WTC11 (cell line): ENCODE results near the gene RABAC1. TPM values are rescaled to one million over a fixed set of nuclear protein-coding genes. Genes with fewer than 3 reads are reported as not detected.

Source experiments
- ATAC-seq: fragments of 200-7000 bp; cut with Tn5 transposase; 2 replicates; pipeline ENCODE4 v1.10.0; 2021; ENCODE audit warnings: mild to moderate bottlenecking, moderate library complexity
- CTCF ChIA-PET: fragments of 300-600 bp; sonication (Branson Sonifier 250); formaldehyde crosslinking; loops from one replicate; lab custom pipeline; 2021; ENCODE audit warnings: antibody characterized with exemption; lab: Charles Lee
- POLR2A ChIA-PET: fragments of 350-600 bp; sonication (Branson Sonifier 250); formaldehyde crosslinking; loops from one replicate; lab custom pipeline; 2021; ENCODE audit warnings: antibody characterized with exemption; lab: Charles Lee
- DNase-seq: peaks from one replicate; pipeline ENCODE4 v3.0.0; 2021; ENCODE audit warnings: low spot score
- H3K27ac Mint-ChIP-seq: 2 replicates; pipeline ENCODE4 v1.8.0; 2021; ENCODE audit warnings: mixed read lengths
- H3K27me3 Mint-ChIP-seq: 2 replicates; pipeline ENCODE4 v1.8.0; 2021; ENCODE audit warnings: low read depth, mild to moderate bottlenecking, moderate library complexity, mixed read lengths
- H3K36me3 Mint-ChIP-seq: 2 replicates; pipeline ENCODE4 v1.8.0; 2021; ENCODE audit warnings: mixed read lengths
- H3K4me1 Mint-ChIP-seq: 2 replicates; pipeline ENCODE4 v1.8.0; 2022; ENCODE audit warnings: mixed read lengths
- H3K4me3 Mint-ChIP-seq: 2 replicates; pipeline ENCODE4 v1.8.0; 2021; ENCODE audit warnings: mild to moderate bottlenecking, moderate library complexity, mixed read lengths
- H3K9me3 Mint-ChIP-seq: 2 replicates; pipeline ENCODE4 v1.8.0; 2021; ENCODE audit warnings: mixed read lengths
- CBFB ChIP-seq: sonication (generic); formaldehyde crosslinking; IDR thresholded peaks from 2 replicates; pipeline ENCODE4 v1.8.1; 2022; ENCODE audit warnings: mild to moderate bottlenecking, low read depth, missing genetic modification reagents
- CREM ChIP-seq: sonication (generic); formaldehyde crosslinking; IDR thresholded peaks from 2 replicates; pipeline ENCODE4 v1.8.1; 2022; ENCODE audit warnings: mild to moderate bottlenecking, missing genetic modification reagents, moderate library complexity
- FOXJ3 ChIP-seq: sonication (generic); formaldehyde crosslinking; IDR thresholded peaks from 2 replicates; pipeline ENCODE4 v1.9.0; 2021; ENCODE audit warnings: missing genetic modification reagents, mild to moderate bottlenecking, borderline replicate concordance
- FOXK1 ChIP-seq: sonication (generic); formaldehyde crosslinking; IDR thresholded peaks from 2 replicates; pipeline ENCODE4 v1.8.0; 2022; ENCODE audit warnings: mild to moderate bottlenecking, moderate library complexity, missing genetic modification reagents
- GTF2I ChIP-seq: fragments of 250-450 bp; sonication (Bioruptor Pico); conservative IDR thresholded peaks from 2 replicates; pipeline ENCODE4 v1.4.0; 2021; ENCODE audit warnings: mild to moderate bottlenecking
- HMGA2 ChIP-seq: fragments of 250-450 bp; sonication (Bioruptor Pico); IDR thresholded peaks from 2 replicates; pipeline ENCODE4 v1.4.0; 2021; ENCODE audit warnings: mild to moderate bottlenecking, moderate library complexity
- MXD4 ChIP-seq: fragments of 250-450 bp; sonication (Bioruptor Pico); IDR thresholded peaks from 2 replicates; pipeline ENCODE4 v1.8.0; 2021; ENCODE audit warnings: mild to moderate bottlenecking, moderate library complexity, borderline replicate concordance
- MYBL2 ChIP-seq: sonication (generic); formaldehyde crosslinking; IDR thresholded peaks from 2 replicates; pipeline ENCODE4 v1.8.1; 2023; ENCODE audit warnings: mild to moderate bottlenecking, moderate library complexity, missing genetic modification reagents
- TCF7 ChIP-seq: sonication (generic); formaldehyde crosslinking; IDR thresholded peaks from 2 replicates; pipeline ENCODE4 v1.8.0; 2022; ENCODE audit warnings: mild to moderate bottlenecking, low read depth, missing genetic modification reagents, moderate library complexity
- TEAD4 ChIP-seq: sonication (generic); formaldehyde crosslinking; IDR thresholded peaks from 2 replicates; pipeline ENCODE4 v1.8.0; 2022; ENCODE audit warnings: mild to moderate bottlenecking, missing genetic modification reagents
- ZNF317 ChIP-seq: sonication (generic); formaldehyde crosslinking; IDR thresholded peaks from 2 replicates; pipeline ENCODE4 v1.8.1; 2023; ENCODE audit warnings: low read depth, mild to moderate bottlenecking, moderate library complexity, missing genetic modification reagents, borderline replicate concordance
- ZNF396 ChIP-seq: fragments of 250-450 bp; sonication (Bioruptor Pico); IDR thresholded peaks from 2 replicates; pipeline ENCODE4 v1.8.0; 2021; ENCODE audit warnings: mild to moderate bottlenecking, moderate library complexity, borderline replicate concordance
- total RNA-seq: library from RNA; stranded (reverse); gene quantifications from 3 replicates; pipeline ENCODE4 v1.2.3, GENCODE V29; 2021
- TF ChIP-seq, protein P1 (sequence below): sonication (generic); formaldehyde crosslinking; IDR thresholded peaks from 2 replicates; pipeline ENCODE4 v1.8.1; 2023; ENCODE audit warnings: mild to moderate bottlenecking, missing genetic modification reagents, moderate library complexity
- TF ChIP-seq, protein P2 (sequence below): sonication (generic); formaldehyde crosslinking; IDR thresholded peaks from 2 replicates; pipeline ENCODE4 v1.8.0; 2022; ENCODE audit warnings: missing genetic modification reagents
- TF ChIP-seq, protein P3 (sequence below): sonication (generic); formaldehyde crosslinking; IDR thresholded peaks from 2 replicates; pipeline ENCODE4 v1.8.1; 2023; ENCODE audit warnings: mild to moderate bottlenecking, missing genetic modification reagents
- TF ChIP-seq, protein P4 (sequence below): fragments of 250-450 bp; sonication (Bioruptor Pico); IDR thresholded peaks from 2 replicates; pipeline ENCODE4 v1.9.0; 2021; ENCODE audit warnings: moderate library complexity, mild to moderate bottlenecking, inconsistent platforms, borderline replicate concordance
- TF ChIP-seq, protein P5 (sequence below): sonication (generic); formaldehyde crosslinking; IDR thresholded peaks from 2 replicates; pipeline ENCODE4 v1.8.1; 2022; ENCODE audit warnings: missing genetic modification reagents, borderline replicate concordance
- TF ChIP-seq, protein P6 (sequence below): sonication (generic); formaldehyde crosslinking; IDR thresholded peaks from 2 replicates; pipeline ENCODE4 v1.8.0; 2023; ENCODE audit warnings: missing genetic modification reagents
- TF ChIP-seq, protein P7 (sequence below): sonication (generic); formaldehyde crosslinking; IDR thresholded peaks from 2 replicates; pipeline ENCODE4 v1.8.1; 2023; ENCODE audit warnings: mild to moderate bottlenecking, moderate library complexity, missing genetic modification reagents

Gene RABAC1
- total RNA-seq, 1 experiment from 2014 or later, result 159 TPM

DNA sequence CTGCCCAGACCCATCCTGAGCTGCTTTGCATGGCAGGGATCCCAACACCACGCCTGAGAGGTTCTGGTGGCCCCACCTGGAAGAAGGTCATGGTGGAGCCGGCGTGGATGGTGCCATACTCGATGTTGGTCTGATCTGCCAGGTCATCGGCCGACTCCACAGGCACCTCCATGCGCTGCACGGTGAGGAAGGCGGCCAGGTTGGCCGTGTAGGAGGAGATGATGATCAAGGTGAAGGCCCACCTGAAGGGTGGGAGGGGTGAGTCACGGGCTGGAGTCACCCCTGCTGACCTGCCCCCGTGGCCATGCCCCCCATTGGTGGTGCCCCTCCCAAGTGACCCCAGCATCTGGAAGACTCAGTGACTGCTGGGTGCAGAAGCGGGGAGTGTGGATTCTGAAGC, 47.4 kb upstream of the RABAC1 start:
- ATAC-seq, result no peak
- DNase-seq, result no peak
- POLR2A ChIA-PET, result no interaction called here
- H3K27me3 Mint-ChIP-seq, result peaks cover 1% of the 10 kb centered on the region
- H3K27ac Mint-ChIP-seq, result no peak overlapping the region
- no peaks in the 10 kb centered on the region for H3K9me3 Mint-ChIP-seq
- no peak overlapping the region for H3K4me3 Mint-ChIP-seq
- TF ChIP-seq, protein P1, sequence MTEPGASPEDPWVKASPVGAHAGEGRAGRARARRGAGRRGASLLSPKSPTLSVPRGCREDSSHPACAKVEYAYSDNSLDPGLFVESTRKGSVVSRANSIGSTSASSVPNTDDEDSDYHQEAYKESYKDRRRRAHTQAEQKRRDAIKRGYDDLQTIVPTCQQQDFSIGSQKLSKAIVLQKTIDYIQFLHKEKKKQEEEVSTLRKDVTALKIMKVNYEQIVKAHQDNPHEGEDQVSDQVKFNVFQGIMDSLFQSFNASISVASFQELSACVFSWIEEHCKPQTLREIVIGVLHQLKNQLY (CRISPR knock-in tag), result no peak
- no peak for TF ChIP-seq ZNF396
- TF ChIP-seq GTF2I (CRISPR knock-in tag), result no peak
- TF ChIP-seq FOXJ3 (CRISPR knock-in tag), result no peak
- TF ChIP-seq, protein P2, sequence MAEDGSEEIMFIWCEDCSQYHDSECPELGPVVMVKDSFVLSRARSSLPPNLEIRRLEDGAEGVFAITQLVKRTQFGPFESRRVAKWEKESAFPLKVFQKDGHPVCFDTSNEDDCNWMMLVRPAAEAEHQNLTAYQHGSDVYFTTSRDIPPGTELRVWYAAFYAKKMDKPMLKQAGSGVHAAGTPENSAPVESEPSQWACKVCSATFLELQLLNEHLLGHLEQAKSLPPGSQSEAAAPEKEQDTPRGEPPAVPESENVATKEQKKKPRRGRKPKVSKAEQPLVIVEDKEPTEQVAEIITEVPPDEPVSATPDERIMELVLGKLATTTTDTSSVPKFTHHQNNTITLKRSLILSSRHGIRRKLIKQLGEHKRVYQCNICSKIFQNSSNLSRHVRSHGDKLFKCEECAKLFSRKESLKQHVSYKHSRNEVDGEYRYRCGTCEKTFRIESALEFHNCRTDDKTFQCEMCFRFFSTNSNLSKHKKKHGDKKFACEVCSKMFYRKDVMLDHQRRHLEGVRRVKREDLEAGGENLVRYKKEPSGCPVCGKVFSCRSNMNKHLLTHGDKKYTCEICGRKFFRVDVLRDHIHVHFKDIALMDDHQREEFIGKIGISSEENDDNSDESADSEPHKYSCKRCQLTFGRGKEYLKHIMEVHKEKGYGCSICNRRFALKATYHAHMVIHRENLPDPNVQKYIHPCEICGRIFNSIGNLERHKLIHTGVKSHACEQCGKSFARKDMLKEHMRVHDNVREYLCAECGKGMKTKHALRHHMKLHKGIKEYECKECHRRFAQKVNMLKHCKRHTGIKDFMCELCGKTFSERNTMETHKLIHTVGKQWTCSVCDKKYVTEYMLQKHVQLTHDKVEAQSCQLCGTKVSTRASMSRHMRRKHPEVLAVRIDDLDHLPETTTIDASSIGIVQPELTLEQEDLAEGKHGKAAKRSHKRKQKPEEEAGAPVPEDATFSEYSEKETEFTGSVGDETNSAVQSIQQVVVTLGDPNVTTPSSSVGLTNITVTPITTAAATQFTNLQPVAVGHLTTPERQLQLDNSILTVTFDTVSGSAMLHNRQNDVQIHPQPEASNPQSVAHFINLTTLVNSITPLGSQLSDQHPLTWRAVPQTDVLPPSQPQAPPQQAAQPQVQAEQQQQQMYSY (CRISPR knock-in tag), result no peak
- no peak for TF ChIP-seq CBFB (CRISPR knock-in tag)
- no peak for TF ChIP-seq TEAD4 (CRISPR knock-in tag)
- TF ChIP-seq MXD4 (CRISPR knock-in tag), result no peak
- TF ChIP-seq CREM (CRISPR knock-in tag), result no peak
- TF ChIP-seq ZNF317 (CRISPR knock-in tag), result no peak
- TF ChIP-seq, protein P3, sequence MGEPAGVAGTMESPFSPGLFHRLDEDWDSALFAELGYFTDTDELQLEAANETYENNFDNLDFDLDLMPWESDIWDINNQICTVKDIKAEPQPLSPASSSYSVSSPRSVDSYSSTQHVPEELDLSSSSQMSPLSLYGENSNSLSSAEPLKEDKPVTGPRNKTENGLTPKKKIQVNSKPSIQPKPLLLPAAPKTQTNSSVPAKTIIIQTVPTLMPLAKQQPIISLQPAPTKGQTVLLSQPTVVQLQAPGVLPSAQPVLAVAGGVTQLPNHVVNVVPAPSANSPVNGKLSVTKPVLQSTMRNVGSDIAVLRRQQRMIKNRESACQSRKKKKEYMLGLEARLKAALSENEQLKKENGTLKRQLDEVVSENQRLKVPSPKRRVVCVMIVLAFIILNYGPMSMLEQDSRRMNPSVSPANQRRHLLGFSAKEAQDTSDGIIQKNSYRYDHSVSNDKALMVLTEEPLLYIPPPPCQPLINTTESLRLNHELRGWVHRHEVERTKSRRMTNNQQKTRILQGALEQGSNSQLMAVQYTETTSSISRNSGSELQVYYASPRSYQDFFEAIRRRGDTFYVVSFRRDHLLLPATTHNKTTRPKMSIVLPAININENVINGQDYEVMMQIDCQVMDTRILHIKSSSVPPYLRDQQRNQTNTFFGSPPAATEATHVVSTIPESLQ (CRISPR knock-in tag), result no peak
- TF ChIP-seq, protein P4, sequence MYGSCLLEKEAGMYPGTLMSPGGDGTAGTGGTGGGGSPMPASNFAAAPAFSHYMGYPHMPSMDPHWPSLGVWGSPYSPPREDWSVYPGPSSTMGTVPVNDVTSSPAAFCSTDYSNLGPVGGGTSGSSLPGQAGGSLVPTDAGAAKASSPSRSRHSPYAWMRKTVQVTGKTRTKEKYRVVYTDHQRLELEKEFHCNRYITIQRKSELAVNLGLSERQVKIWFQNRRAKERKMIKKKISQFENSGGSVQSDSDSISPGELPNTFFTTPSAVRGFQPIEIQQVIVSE (CRISPR knock-in tag), result no peak
- TF ChIP-seq MYBL2 (CRISPR knock-in tag), result no peak
- TF ChIP-seq HMGA2 (CRISPR knock-in tag), result no peak
- TF ChIP-seq, protein P5, sequence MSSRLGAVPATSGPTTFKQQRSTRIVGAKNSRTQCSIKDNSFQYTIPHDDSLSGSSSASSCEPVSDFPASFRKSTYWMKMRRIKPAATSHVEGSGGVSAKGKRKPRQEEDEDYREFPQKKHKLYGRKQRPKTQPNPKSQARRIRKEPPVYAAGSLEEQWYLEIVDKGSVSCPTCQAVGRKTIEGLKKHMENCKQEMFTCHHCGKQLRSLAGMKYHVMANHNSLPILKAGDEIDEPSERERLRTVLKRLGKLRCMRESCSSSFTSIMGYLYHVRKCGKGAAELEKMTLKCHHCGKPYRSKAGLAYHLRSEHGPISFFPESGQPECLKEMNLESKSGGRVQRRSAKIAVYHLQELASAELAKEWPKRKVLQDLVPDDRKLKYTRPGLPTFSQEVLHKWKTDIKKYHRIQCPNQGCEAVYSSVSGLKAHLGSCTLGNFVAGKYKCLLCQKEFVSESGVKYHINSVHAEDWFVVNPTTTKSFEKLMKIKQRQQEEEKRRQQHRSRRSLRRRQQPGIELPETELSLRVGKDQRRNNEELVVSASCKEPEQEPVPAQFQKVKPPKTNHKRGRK, result no peak
- TF ChIP-seq FOXK1 (CRISPR knock-in tag), result no peak
- TF ChIP-seq, protein P6, sequence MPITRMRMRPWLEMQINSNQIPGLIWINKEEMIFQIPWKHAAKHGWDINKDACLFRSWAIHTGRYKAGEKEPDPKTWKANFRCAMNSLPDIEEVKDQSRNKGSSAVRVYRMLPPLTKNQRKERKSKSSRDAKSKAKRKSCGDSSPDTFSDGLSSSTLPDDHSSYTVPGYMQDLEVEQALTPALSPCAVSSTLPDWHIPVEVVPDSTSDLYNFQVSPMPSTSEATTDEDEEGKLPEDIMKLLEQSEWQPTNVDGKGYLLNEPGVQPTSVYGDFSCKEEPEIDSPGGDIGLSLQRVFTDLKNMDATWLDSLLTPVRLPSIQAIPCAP (CRISPR knock-in tag), result no peak
- TF ChIP-seq, protein P7, sequence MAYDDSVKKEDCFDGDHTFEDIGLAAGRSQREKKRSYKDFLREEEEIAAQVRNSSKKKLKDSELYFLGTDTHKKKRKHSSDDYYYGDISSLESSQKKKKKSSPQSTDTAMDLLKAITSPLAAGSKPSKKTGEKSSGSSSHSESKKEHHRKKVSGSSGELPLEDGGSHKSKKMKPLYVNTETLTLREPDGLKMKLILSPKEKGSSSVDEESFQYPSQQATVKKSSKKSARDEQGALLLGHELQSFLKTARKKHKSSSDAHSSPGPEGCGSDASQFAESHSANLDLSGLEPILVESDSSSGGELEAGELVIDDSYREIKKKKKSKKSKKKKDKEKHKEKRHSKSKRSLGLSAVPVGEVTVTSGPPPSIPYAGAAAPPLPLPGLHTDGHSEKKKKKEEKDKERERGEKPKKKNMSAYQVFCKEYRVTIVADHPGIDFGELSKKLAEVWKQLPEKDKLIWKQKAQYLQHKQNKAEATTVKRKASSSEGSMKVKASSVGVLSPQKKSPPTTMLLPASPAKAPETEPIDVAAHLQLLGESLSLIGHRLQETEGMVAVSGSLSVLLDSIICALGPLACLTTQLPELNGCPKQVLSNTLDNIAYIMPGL (CRISPR knock-in tag), result no peak
- no peak for TF ChIP-seq TCF7 (CRISPR knock-in tag)
- CTCF ChIA-PET, result interaction anchor here (1.1 to 2.3 kb wide), 3 partner anchors 9 to 28 kb away, joined by 3 to 10 read pairs (median 6); no protein-coding TSS in a partner anchor
- H3K36me3 Mint-ChIP-seq, result peaks cover 31% of the 10 kb centered on the region
- peaks cover 8% of the 10 kb centered on the region; the same call in 1 of the 2 replicates for H3K4me1 Mint-ChIP-seq
